Measurements from ENCODE around the gene MAJIN.

MAJIN gene

DNA sequence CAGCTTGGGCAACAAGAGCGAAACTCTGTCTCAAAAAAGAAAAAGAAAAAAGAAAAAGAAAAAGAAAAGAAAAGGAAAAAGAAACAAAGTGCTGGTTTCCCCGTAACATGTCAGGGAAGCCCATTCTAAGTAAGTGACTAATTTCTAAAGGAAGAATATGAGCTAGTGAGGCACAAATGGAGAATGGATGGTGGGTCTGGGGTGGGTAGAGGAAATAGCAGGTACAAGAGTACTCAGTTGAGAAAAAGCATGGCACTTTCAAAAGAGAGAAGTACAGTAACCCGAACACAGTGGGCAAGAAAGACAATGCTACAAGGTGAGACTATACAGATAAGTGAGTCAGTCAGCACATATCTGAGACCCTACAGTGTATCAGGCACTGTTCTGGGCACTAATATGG is 4.5 kb downstream of the MAJIN start:
- Histone ChIP-seq H3K4me2 (ENCODE audit: low read length) (no peak overlapping the region), H3K27ac (ENCODE audit: low read length) (no peak overlapping the region), H3K79me2 (ENCODE audit: low read length) (no peaks in the 10 kb centered on the region), H3K36me3 (replicated peaks; ENCODE audit: low read depth, low read length) (no peaks in the 10 kb centered on the region), H3K9me3 (ENCODE audit: insufficient read depth, low read length) (no peaks in the 10 kb centered on the region), H3K4me3 (ENCODE audit: low read length) (no peak overlapping the region), H2AFZ (ENCODE audit: low read depth, low read length) (no peak overlapping the region), H3K9ac (ENCODE audit: low read length) (no peak overlapping the region), H4K20me1 (ENCODE audit: insufficient read depth, low read length) (no peaks in the 10 kb centered on the region), H3K27me3 (ENCODE audit: low read depth, low read length) (0 out of 2 replicates have a peak, but pooled peaks cover 6% of the 10 kb centered on the region), H3K4me1 (ENCODE audit: low read length) (peaks cover 5% of the 10 kb centered on the region)
- TF ChIP-seq, protein P1, sequence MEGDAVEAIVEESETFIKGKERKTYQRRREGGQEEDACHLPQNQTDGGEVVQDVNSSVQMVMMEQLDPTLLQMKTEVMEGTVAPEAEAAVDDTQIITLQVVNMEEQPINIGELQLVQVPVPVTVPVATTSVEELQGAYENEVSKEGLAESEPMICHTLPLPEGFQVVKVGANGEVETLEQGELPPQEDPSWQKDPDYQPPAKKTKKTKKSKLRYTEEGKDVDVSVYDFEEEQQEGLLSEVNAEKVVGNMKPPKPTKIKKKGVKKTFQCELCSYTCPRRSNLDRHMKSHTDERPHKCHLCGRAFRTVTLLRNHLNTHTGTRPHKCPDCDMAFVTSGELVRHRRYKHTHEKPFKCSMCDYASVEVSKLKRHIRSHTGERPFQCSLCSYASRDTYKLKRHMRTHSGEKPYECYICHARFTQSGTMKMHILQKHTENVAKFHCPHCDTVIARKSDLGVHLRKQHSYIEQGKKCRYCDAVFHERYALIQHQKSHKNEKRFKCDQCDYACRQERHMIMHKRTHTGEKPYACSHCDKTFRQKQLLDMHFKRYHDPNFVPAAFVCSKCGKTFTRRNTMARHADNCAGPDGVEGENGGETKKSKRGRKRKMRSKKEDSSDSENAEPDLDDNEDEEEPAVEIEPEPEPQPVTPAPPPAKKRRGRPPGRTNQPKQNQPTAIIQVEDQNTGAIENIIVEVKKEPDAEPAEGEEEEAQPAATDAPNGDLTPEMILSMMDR (IDR thresholded peaks at IDR 0.05; ENCODE audit: low read depth, low read length), result no peak
- no peak for TF ChIP-seq EZH2phosphoT487 (IDR thresholded peaks at IDR 0.05; ENCODE audit: low read depth)

DNA sequence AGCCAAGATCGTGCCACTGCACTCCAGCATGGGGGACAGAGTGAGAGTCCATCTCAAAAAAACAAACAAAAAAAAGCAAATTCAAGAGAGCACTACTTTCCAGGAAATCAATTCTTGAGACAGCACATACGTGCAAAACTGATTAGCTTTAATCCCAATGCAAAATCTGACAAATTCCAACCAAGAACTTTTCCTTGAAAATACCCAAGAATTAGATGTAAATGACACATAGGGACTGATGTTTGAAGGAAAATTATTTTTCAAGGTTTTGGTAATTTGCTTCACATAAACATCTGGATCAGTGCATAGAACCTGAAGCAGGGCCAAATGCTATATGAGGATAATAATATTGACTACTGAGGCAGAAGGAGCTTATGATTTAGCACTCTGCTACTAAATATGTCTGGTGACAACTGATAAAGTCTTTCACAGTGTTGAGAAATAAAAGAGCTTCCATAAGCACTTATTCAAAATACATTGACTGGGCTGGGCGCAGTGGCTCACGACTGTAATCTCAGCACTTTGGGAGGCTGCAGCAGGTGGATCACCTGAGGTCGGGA is 8.8 kb downstream of the MAJIN start:
- Histone ChIP-seq H3K27me3 (ENCODE audit: low read depth, low read length) (peaks cover 13% of the 10 kb centered on the region), H3K36me3 (replicated peaks; ENCODE audit: low read depth, low read length) (no peaks in the 10 kb centered on the region), H3K9me3 (ENCODE audit: insufficient read depth, low read length) (no peaks in the 10 kb centered on the region), H3K27ac (ENCODE audit: low read length) (no peak overlapping the region), H3K4me2 (ENCODE audit: low read length) (no peak overlapping the region), H3K79me2 (ENCODE audit: low read length) (no peaks in the 10 kb centered on the region), H4K20me1 (ENCODE audit: insufficient read depth, low read length) (no peaks in the 10 kb centered on the region), H3K4me3 (ENCODE audit: low read length) (no peak overlapping the region), H2AFZ (ENCODE audit: low read depth, low read length) (no peak overlapping the region), H3K9ac (ENCODE audit: low read length) (no peak overlapping the region), H3K4me1 (ENCODE audit: low read length) (peaks cover 5% of the 10 kb centered on the region)
- TF ChIP-seq, protein P1 (IDR thresholded peaks at IDR 0.05; ENCODE audit: low read depth, low read length), result no peak
- TF ChIP-seq EZH2phosphoT487 (IDR thresholded peaks at IDR 0.05; ENCODE audit: low read depth), result no peak

DNA sequence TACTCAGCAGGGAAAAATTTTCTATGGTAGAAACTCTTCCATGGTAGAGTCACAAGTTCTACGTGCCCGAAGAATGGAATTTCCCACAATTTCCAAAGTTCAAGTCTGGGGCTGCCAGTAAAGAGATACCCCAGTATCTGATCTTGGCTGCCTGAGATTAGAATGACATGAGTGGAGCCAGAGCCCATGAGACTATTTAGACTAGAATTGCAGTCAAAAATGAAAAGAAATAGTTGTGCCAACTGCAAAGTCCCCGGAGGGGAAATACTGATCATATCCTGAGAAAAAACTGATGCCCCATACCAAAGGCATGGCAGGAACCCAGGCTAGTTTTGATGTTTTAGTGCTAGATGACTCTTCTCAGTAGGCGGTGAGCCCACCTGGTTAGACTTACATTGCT is 11.2 kb downstream of the MAJIN start:
- H3K4me2 ChIP-seq (ENCODE audit: low read length), result no peak overlapping the region
- H3K27ac ChIP-seq (ENCODE audit: low read length), result no peak overlapping the region
- no peak overlapping the region for H3K9ac ChIP-seq (ENCODE audit: low read length)
- TF ChIP-seq, protein P1 (IDR thresholded peaks at IDR 0.05; ENCODE audit: low read depth, low read length), result no peak
- no peak for TF ChIP-seq EZH2phosphoT487 (IDR thresholded peaks at IDR 0.05; ENCODE audit: low read depth)
- H4K20me1 ChIP-seq (ENCODE audit: insufficient read depth, low read length), result no peaks in the 10 kb centered on the region
- H3K27me3 ChIP-seq (ENCODE audit: low read depth, low read length), result peaks cover 13% of the 10 kb centered on the region
- H3K79me2 ChIP-seq (ENCODE audit: low read length), result no peaks in the 10 kb centered on the region
- no peak overlapping the region for H2AFZ ChIP-seq (ENCODE audit: low read depth, low read length)
- H3K4me3 ChIP-seq (ENCODE audit: low read length), result no peak overlapping the region
- H3K4me1 ChIP-seq (ENCODE audit: low read length), result peaks cover 5% of the 10 kb centered on the region
- no peaks in the 10 kb centered on the region for H3K9me3 ChIP-seq (ENCODE audit: insufficient read depth, low read length)
- H3K36me3 ChIP-seq (replicated peaks; ENCODE audit: low read depth, low read length), result no peaks in the 10 kb centered on the region

DNA sequence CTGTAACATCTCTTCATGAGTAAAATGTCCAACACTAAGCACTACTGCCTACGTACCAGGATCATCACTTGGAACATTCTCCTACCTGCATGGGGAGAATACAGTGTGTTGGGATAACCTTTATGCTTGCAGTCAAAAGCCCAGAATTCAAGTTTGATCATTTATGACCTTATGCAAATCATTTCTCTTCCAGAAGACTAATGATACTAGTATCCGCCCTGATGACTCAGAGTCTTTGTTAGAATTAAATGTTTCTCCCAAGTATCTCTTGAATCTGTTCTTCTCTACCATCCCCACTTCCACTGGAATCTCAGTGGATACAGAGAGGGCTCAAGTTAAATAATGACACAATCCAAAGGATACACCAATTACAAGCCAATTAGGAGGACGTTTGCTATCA is 12.4 kb downstream of the MAJIN start:
- H3K4me2 ChIP-seq (ENCODE audit: low read length), result no peak overlapping the region
- no peaks in the 10 kb centered on the region for H3K9me3 ChIP-seq (ENCODE audit: insufficient read depth, low read length)
- H3K27me3 ChIP-seq (ENCODE audit: low read depth, low read length), result peaks cover 15% of the 10 kb centered on the region
- no peak for TF ChIP-seq EZH2phosphoT487 (IDR thresholded peaks at IDR 0.05; ENCODE audit: low read depth)
- TF ChIP-seq, protein P1 (IDR thresholded peaks at IDR 0.05; ENCODE audit: low read depth, low read length), result no peak
- no peak overlapping the region for H3K9ac ChIP-seq (ENCODE audit: low read length)
- H3K79me2 ChIP-seq (ENCODE audit: low read length), result no peaks in the 10 kb centered on the region
- H3K4me1 ChIP-seq (ENCODE audit: low read length), result no peaks in the 10 kb centered on the region
- H3K4me3 ChIP-seq (ENCODE audit: low read length), result no peak overlapping the region
- no peaks in the 10 kb centered on the region for H4K20me1 ChIP-seq (ENCODE audit: insufficient read depth, low read length)
- no peak overlapping the region for H2AFZ ChIP-seq (ENCODE audit: low read depth, low read length)
- H3K27ac ChIP-seq (ENCODE audit: low read length), result no peak overlapping the region
- no peaks in the 10 kb centered on the region for H3K36me3 ChIP-seq (replicated peaks; ENCODE audit: low read depth, low read length)

Measured in OCI-LY3 (cell line).